ENCODE results near the gene KLHL25.

- TF ChIP-seq CTCF (IDR thresholded peaks at IDR 0.05; ENCODE audit: borderline replicate concordance, extremely low read depth, low read length, poor library complexity, severe bottlenecking) (no peak), EZH2 (IDR thresholded peaks at IDR 0.05; ENCODE audit: borderline replicate concordance, low read depth, low read length, severe bottlenecking) (no peak)
Measured at GRCh38 chr15:85759376-85759775, 35.3 kb downstream of the KLHL25 start.
